22Rv1 (cell line): ENCODE results near the gene FOCAD.

Experiments
- H3K27ac ChIP-seq: fragments of 450-650 bp; 2 replicates; pipeline ENCODE4 v1.5.1; 2017
- ZFX ChIP-seq: fragments of 450-650 bp; IDR thresholded peaks from 2 replicates; pipeline ENCODE4 v1.6.1; 2017; ENCODE audit warnings: antibody characterized with exemption, borderline replicate concordance
- TF ChIP-seq, protein P1 (sequence below): fragments of 450-650 bp; IDR thresholded peaks from 2 replicates; pipeline ENCODE4 v1.5.1; 2017; ENCODE audit warnings: mild to moderate bottlenecking

Gene FOCAD

DNA sequence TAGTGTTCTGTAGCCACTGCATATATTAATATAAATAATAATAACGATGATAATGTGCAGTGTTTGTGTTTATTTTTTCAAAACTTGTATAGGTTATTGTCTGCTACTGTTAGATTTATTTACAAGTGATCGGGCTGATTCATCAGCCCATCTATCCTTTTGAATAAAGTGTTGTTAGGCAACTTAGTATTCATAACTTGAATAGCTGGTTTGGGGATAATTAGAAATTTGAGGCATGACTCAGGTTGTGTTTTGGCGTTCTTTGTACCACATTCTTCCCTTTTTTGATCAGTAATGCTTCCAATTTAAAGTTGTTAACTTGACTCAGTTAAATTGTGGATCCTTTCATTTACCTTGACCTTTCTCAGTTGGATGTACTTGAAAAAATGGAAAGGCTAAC lies 69.7 kb downstream of the FOCAD start:
- no peak overlapping the region for H3K27ac ChIP-seq
- TF ChIP-seq, protein P1, sequence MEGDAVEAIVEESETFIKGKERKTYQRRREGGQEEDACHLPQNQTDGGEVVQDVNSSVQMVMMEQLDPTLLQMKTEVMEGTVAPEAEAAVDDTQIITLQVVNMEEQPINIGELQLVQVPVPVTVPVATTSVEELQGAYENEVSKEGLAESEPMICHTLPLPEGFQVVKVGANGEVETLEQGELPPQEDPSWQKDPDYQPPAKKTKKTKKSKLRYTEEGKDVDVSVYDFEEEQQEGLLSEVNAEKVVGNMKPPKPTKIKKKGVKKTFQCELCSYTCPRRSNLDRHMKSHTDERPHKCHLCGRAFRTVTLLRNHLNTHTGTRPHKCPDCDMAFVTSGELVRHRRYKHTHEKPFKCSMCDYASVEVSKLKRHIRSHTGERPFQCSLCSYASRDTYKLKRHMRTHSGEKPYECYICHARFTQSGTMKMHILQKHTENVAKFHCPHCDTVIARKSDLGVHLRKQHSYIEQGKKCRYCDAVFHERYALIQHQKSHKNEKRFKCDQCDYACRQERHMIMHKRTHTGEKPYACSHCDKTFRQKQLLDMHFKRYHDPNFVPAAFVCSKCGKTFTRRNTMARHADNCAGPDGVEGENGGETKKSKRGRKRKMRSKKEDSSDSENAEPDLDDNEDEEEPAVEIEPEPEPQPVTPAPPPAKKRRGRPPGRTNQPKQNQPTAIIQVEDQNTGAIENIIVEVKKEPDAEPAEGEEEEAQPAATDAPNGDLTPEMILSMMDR, result no peak

DNA sequence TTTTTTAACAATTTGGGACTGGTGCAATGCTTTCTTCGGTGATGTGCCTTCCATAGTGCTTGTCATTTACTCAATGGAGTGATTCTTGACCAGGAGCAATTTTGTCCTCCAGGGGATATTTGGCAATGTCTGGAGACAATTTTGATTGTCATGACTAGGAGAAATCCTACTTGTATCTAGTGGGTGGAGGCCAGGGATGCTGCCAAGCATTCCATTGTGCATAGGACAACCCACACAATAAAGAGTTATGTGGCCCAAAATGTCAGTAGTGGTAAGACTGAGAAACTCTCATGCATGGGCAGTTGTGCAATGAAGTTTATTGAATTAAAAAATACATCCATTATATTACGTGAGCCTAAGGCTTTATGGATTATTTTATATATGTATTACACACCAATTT lies 70.5 kb downstream of the FOCAD start:
- no peak overlapping the region for H3K27ac ChIP-seq
- TF ChIP-seq, protein P1, result no peak
- TF ChIP-seq ZFX, result no peak

DNA sequence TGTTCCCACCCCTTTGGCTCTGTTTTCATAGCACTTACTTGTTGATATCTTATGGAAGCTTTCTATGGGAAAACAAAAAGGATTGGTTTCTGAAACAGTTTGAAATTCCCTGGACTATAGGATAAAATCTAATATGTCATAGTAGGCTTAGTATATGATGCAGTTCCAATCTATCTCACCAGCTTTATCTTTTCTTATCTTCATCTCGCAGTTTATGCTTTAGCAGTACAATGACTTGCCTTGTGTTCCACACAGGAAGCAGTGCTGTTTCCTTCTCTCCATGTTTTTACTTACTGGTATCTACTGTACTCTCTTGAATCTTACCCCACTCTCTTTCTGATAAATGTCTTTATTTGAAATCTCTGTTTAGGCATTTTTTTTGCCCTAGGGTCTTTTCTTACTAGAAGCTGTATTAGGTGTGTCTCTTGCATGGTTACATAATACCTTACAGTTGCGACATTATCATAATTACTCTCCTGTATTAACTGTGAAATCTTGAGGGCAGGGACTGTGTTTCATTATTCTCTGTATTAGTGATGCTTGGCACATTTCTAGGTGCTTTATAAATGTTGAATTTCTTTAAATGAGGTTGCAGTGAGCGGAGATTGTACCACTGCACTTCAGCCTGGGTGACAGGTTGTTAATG lies 76.3 kb downstream of the FOCAD start:
- TF ChIP-seq, protein P1, result no peak
- no peak for TF ChIP-seq ZFX

DNA sequence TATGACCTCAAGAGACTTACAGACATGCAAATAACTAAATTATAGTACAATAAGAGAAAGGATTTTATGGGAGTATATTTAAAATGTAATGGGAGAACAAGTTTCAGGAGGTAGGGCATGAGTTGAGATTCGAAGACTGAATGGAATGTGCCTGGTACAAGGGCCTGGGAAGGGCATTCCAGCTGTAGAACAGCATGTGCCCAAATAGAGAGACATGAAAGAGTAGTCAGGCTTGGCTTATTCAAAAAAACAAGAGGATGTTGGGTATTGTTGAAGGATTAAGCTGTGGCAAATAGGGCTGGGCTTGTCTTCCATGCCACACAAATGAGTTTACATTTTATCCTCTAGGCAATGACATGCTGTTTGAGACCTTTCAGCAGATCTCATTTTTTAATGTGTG lies 86.9 kb downstream of the FOCAD start:
- no peak overlapping the region for H3K27ac ChIP-seq
- no peak for TF ChIP-seq ZFX
- TF ChIP-seq, protein P1, result no peak

More for the DNA sequence above, 76.3 kb downstream of the FOCAD start:
- H3K27ac ChIP-seq, result no peak overlapping the region

DNA sequence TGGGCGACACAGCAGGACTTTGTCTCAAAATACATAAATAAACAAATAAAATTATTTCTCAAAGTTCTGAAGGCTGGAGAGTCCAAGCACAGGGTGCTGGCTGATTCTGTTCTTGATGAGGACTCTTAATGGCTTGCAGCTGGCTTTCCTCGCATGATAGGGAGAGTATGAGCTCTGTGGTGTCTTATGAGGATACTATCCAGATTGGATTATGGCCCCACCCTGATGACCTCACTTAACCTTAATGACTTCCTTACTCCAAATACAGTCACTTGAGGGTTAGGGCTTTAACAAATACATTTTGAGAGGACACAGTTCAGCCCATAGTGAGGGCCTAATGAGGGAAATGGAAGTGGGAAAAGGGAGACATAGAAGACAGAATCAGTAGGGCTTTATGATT lies 87.7 kb downstream of the FOCAD start:
- no peak overlapping the region for H3K27ac ChIP-seq
- TF ChIP-seq, protein P1, result no peak
- TF ChIP-seq ZFX, result no peak

DNA sequence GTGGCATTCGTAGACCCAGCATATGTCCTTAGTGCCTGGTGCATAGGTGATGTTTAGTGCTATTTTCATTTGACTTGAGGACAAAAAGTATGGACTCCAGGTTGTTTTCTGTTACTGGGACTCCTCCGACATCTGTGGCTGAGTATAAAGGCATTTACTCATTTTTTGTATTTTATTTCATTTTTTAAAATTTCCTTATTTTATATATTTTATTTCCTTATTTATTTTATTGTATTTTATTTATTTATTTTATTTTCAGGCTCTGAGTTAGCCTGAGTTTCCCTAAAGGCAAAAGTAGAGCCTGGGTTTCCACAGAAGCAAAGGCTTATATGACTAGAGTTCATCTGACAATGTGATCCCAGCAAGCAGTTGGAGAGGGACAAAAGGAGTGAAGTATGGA lies 91.6 kb downstream of the FOCAD start:
- TF ChIP-seq ZFX, result no peak
- TF ChIP-seq, protein P1, result no peak
- no peak overlapping the region for H3K27ac ChIP-seq

DNA sequence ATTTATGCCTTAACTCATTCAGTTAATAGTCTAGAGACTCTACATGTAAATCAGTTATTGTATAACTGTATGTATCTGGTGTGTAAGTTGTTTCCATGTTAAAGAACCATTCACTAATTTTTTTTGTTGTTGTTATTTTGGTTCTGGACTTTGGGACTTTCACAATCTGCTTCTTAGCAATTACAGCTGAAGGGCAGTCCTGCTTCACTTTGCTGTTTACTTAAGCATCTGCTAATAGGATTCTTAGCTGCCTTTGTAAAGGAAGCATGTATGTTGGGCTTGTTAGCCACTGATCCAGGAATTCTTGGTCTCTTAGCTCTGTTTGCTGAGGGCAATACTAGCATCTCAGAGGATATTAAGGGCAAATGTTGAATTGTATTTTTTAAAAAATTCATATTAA lies 97.0 kb downstream of the FOCAD start:
- H3K27ac ChIP-seq, result no peak overlapping the region
- TF ChIP-seq, protein P1, result no peak
- TF ChIP-seq ZFX, result no peak
